A673 (cell line): ENCODE results near the gene TSPAN31.

ENCODE experiments used
- EZH2 ChIP-seq: fragments of 200-600 bp; sonication (generic); IDR thresholded peaks from 2 replicates; pipeline ENCODE4 v1.6.1; 2017; ENCODE audit warnings: borderline replicate concordance, low read depth, mild to moderate bottlenecking, mixed read lengths, antibody characterized with exemption, low read length; ENCODE audit not compliant: poor library complexity, severe bottlenecking
- TF ChIP-seq, protein P1 (sequence below): fragments of 300-800, 200-600 bp; sonication (generic); conservative IDR thresholded peaks from 2 replicates; pipeline ENCODE4 v1.5.1; 2017; ENCODE audit warnings: low read depth, mild to moderate bottlenecking, antibody characterized with exemption, low read length, moderate library complexity, mixed read lengths

DNA sequence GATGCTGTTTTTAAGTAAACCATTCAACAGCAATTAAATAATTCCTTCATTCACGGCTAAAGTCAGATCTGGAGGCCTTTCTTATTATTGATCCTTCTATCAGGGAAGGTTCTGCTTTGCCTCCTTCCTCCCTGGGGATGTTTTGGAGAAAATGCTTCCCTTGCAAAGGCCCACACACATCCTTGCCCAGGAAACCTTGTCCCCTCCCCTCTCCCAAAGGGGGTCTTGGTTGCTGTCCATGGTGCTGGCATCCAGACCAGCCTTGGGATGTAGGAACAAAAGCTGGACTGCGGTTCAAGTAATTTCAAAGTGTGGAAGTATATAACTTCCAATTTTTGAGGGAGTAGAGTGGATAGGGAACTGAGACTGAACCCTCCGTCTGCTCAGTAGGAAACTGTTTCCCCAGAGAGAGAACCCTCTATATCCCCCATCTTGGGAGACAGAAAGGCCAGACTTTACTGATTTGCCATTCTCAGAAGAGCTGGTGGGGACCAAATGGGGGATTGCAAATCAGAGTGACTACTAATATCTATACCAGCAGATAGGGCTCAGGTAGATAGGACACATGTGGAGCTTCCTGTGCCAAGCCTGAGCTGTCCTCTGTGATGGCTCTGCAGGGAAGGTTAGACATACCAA, 15.6 kb downstream of the TSPAN31 start:
- TF ChIP-seq, protein P1, sequence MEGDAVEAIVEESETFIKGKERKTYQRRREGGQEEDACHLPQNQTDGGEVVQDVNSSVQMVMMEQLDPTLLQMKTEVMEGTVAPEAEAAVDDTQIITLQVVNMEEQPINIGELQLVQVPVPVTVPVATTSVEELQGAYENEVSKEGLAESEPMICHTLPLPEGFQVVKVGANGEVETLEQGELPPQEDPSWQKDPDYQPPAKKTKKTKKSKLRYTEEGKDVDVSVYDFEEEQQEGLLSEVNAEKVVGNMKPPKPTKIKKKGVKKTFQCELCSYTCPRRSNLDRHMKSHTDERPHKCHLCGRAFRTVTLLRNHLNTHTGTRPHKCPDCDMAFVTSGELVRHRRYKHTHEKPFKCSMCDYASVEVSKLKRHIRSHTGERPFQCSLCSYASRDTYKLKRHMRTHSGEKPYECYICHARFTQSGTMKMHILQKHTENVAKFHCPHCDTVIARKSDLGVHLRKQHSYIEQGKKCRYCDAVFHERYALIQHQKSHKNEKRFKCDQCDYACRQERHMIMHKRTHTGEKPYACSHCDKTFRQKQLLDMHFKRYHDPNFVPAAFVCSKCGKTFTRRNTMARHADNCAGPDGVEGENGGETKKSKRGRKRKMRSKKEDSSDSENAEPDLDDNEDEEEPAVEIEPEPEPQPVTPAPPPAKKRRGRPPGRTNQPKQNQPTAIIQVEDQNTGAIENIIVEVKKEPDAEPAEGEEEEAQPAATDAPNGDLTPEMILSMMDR = no peak
- TF ChIP-seq EZH2 = no peak
